Measurements from ENCODE around the gene PIWIL4.

Gene PIWIL4

GRCh38 chr11:94655956-94656355 is 88.8 kb downstream of the PIWIL4 start:
- POLR2A ChIA-PET (ENCODE audit: low non-redundant PET): no interaction called here
- no peak for DNase-seq (ENCODE audit: low spot score)
- CTCF ChIA-PET: no interaction called here
- no peak overlapping the region for H3K27ac ChIP-seq
- no peak for TF ChIP-seq CTCF (conservative IDR thresholded peaks at IDR 0.05; ENCODE audit: low read depth)

GRCh38 chr11:94656968-94657367 is 89.8 kb downstream of the PIWIL4 start:
- no peak overlapping the region for H3K27ac ChIP-seq
- TF ChIP-seq CTCF (conservative IDR thresholded peaks at IDR 0.05; ENCODE audit: low read depth): no peak
- no peak for DNase-seq (ENCODE audit: low spot score)
- POLR2A ChIA-PET (ENCODE audit: low non-redundant PET): no interaction called here
- CTCF ChIA-PET: no interaction called here

- POLR2A ChIA-PET (ENCODE audit: low non-redundant PET): no interaction called here
- TF ChIP-seq CTCF (conservative IDR thresholded peaks at IDR 0.05; ENCODE audit: low read depth): no peak
- H3K27ac ChIP-seq: no peak overlapping the region
- CTCF ChIA-PET: no interaction called here
- no peak for DNase-seq (ENCODE audit: low spot score)
Observed at GRCh38 chr11:94657629-94658028, 90.5 kb downstream of the PIWIL4 start.

GRCh38 chr11:94658386-94658785 is 91.2 kb downstream of the PIWIL4 start:
- CTCF ChIA-PET: no interaction called here
- POLR2A ChIA-PET (ENCODE audit: low non-redundant PET): no interaction called here
- DNase-seq (ENCODE audit: low spot score): no peak
- no peak for TF ChIP-seq CTCF (conservative IDR thresholded peaks at IDR 0.05; ENCODE audit: low read depth)
- H3K27ac ChIP-seq: no peak overlapping the region

GRCh38 chr11:94658888-94659287 is 91.7 kb downstream of the PIWIL4 start:
- no peak for TF ChIP-seq CTCF (conservative IDR thresholded peaks at IDR 0.05; ENCODE audit: low read depth)
- ChIA-PET CTCF (no interaction called here), POLR2A (ENCODE audit: low non-redundant PET) (no interaction called here)
- H3K27ac ChIP-seq: no peak overlapping the region
- DNase-seq (ENCODE audit: low spot score): no peak

- POLR2A ChIA-PET (ENCODE audit: low non-redundant PET): no interaction called here
Observed at GRCh38 chr11:94661444-94661843, 94.3 kb downstream of the PIWIL4 start.

More at GRCh38 chr11:94661444-94661843, 94.3 kb downstream of the PIWIL4 start:
- TF ChIP-seq CTCF (conservative IDR thresholded peaks at IDR 0.05; ENCODE audit: low read depth): no peak
- no peak for DNase-seq (ENCODE audit: low spot score)
- CTCF ChIA-PET: interaction anchor here (0.6 kb wide), 1 partner anchor 1392 kb away, joined by 6 read pairs; no protein-coding TSS in a partner anchor
- H3K27ac ChIP-seq: no peak overlapping the region

Measured in RWPE1 (cell line).